SK-N-SH treated with all-trans-retinoic acid at 6 μM for 48 hours (cell line): ENCODE measurements around the gene TMEM82.
"Not testable (repeated sequence)": the region's sequence is repeated elsewhere in the genome, so short reads cannot be mapped to it uniquely, and the experiment has no call there.

Source experiments
- ATAC-seq: fragments of 200-7000 bp; cut with Tn5 transposase; 3 replicates; pipeline ENCODE4 v1.9.1; 2020; ENCODE audit warnings: mild to moderate bottlenecking, moderate library complexity
- ARNTL ChIP-seq: fragments of 450-650 bp; formaldehyde crosslinking; IDR thresholded peaks from 2 replicates; pipeline ENCODE4 v1.5.0; 2020; ENCODE audit warnings: low read depth, mild to moderate bottlenecking, moderate library complexity, borderline replicate concordance
- BACH2 ChIP-seq: fragments of 250-450 bp; sonication (Bioruptor Pico); IDR thresholded peaks from 2 replicates; pipeline ENCODE4 v1.9.0; 2021; ENCODE audit warnings: mild to moderate bottlenecking, borderline replicate concordance
- CREB5 ChIP-seq: fragments of 250-450 bp; sonication (Bioruptor Pico); IDR thresholded peaks from 2 replicates; pipeline ENCODE4 v1.5.1; 2020; ENCODE audit warnings: low read depth, mild to moderate bottlenecking, moderate library complexity
- CSDC2 ChIP-seq: fragments of 250-450 bp; sonication (Bioruptor Pico); IDR thresholded peaks from 2 replicates; pipeline ENCODE4 v1.5.0; 2020; ENCODE audit warnings: mild to moderate bottlenecking, moderate library complexity
- CSRNP3 ChIP-seq: fragments of 250-450 bp; sonication (Bioruptor Pico); IDR thresholded peaks from 2 replicates; pipeline ENCODE4 v1.5.1; 2021; ENCODE audit warnings: mild to moderate bottlenecking, moderate library complexity
- ESRRG ChIP-seq: fragments of 250-450 bp; sonication (Bioruptor Pico); IDR thresholded peaks from 2 replicates; pipeline ENCODE4 v1.6.1; 2021; ENCODE audit warnings: mild to moderate bottlenecking
- GLIS3 ChIP-seq: fragments of 250-450 bp; sonication (Bioruptor Pico); IDR thresholded peaks from 2 replicates; pipeline ENCODE4 v1.5.0; 2020; ENCODE audit warnings: mild to moderate bottlenecking, moderate library complexity
- ISL1 ChIP-seq: fragments of 250-450 bp; sonication (Bioruptor Pico); IDR thresholded peaks from 2 replicates; pipeline ENCODE4 v2.1.2; 2022; ENCODE audit warnings: mild to moderate bottlenecking, moderate library complexity
- PATZ1 ChIP-seq: fragments of 250-450 bp; sonication (Bioruptor Pico); IDR thresholded peaks from 2 replicates; pipeline ENCODE4 v1.8.0; 2020; ENCODE audit warnings: mild to moderate bottlenecking, moderate library complexity, borderline replicate concordance
- POU6F1 ChIP-seq: fragments of 250-450 bp; sonication (Bioruptor Pico); IDR thresholded peaks from 2 replicates; pipeline ENCODE4 v1.8.0; 2021; ENCODE audit warnings: low read depth, mild to moderate bottlenecking, moderate library complexity, borderline replicate concordance
- PPARA ChIP-seq: fragments of 250-450 bp; sonication (Bioruptor Pico); IDR thresholded peaks from 2 replicates; pipeline ENCODE4 v1.5.0; 2020; ENCODE audit warnings: mild to moderate bottlenecking, borderline replicate concordance
- RARB ChIP-seq: fragments of 250-450 bp; sonication (Bioruptor Pico); IDR thresholded peaks from 2 replicates; pipeline ENCODE4 v1.8.0; 2021; ENCODE audit warnings: mild to moderate bottlenecking, moderate library complexity
- SNAI2 ChIP-seq: fragments of 250-450 bp; sonication (Bioruptor Pico); IDR thresholded peaks from 2 replicates; pipeline ENCODE4 v1.5.0; 2020; ENCODE audit warnings: mild to moderate bottlenecking, moderate library complexity
- TCF4 ChIP-seq: fragments of 250-450 bp; sonication (Bioruptor Pico); IDR thresholded peaks from 2 replicates; pipeline ENCODE4 v1.8.0; 2021; ENCODE audit warnings: mild to moderate bottlenecking, moderate library complexity, borderline replicate concordance
- TOX ChIP-seq: fragments of 250-450 bp; sonication (Bioruptor Pico); IDR thresholded peaks from 2 replicates; pipeline ENCODE4 v1.8.0; 2021; ENCODE audit warnings: mild to moderate bottlenecking, moderate library complexity, borderline replicate concordance
- TSHZ2 ChIP-seq: fragments of 250-450 bp; sonication (Bioruptor Pico); IDR thresholded peaks from 2 replicates; pipeline ENCODE4 v1.5.0; 2020; ENCODE audit warnings: mild to moderate bottlenecking, moderate library complexity
- ZFP30 ChIP-seq: fragments of 450-650 bp; formaldehyde crosslinking; IDR thresholded peaks from 2 replicates; pipeline ENCODE4 v1.5.0; 2022; ENCODE audit warnings: mild to moderate bottlenecking, moderate library complexity
- ZNF8 ChIP-seq: fragments of 450-650 bp; formaldehyde crosslinking; IDR thresholded peaks from 2 replicates; pipeline ENCODE4 v1.5.0; 2020; ENCODE audit warnings: mild to moderate bottlenecking, moderate library complexity

The TMEM82 gene

GRCh38 chr1:15742339-15742801, at the start of gene TMEM82:
Gene TMEM82, plus strand, starts transcription at chr1:15742499. Its CDS starts 61 bp downstream, at chr1:15742560.
- TF ChIP-seq ZFP30 = no peak
- TF ChIP-seq PPARA = no peak
- TF ChIP-seq TSHZ2 (CRISPR knock-in tag) = no peak
- TF ChIP-seq TOX (CRISPR knock-in tag) = no peak
- TF ChIP-seq POU6F1 (CRISPR knock-in tag) = no peak
- no peak for TF ChIP-seq TCF4 (CRISPR knock-in tag)
- no peak for TF ChIP-seq ESRRG
- TF ChIP-seq BACH2 (CRISPR knock-in tag) = no peak
- no peak for TF ChIP-seq CREB5
- no peak for TF ChIP-seq CSDC2 (CRISPR knock-in tag)
- no peak for ATAC-seq

- no peak for TF ChIP-seq CREB5
- no peak for TF ChIP-seq CSDC2 (CRISPR knock-in tag)
- TF ChIP-seq SNAI2 = no peak
- TF ChIP-seq ESRRG = no peak
Observed at GRCh38 chr1:15693371-15693770, 48.9 kb upstream of the TMEM82 start.

GRCh38 chr1:15696956-15697521, 45.3 kb upstream of the TMEM82 start:
- TF ChIP-seq ZNF8 (CRISPR knock-in tag) (no peak), TSHZ2 (CRISPR knock-in tag) (no peak), PATZ1 (no peak)
- ATAC-seq = no peak

More at GRCh38 chr1:15693371-15693770, 48.9 kb upstream of the TMEM82 start:
- ATAC-seq = no peak

GRCh38 chr1:15698201-15698600, 44.1 kb upstream of the TMEM82 start:
- ATAC-seq = no peak
- TF ChIP-seq TCF4 (CRISPR knock-in tag) = no peak
- TF ChIP-seq RARB = no peak
- no peak for TF ChIP-seq ISL1 (CRISPR knock-in tag)
- no peak for TF ChIP-seq SNAI2
- TF ChIP-seq PPARA = no peak
- TF ChIP-seq TOX (CRISPR knock-in tag) = no peak
- TF ChIP-seq GLIS3 (CRISPR knock-in tag) = no peak
- no peak for TF ChIP-seq CSRNP3 (CRISPR knock-in tag)
- no peak for TF ChIP-seq ARNTL (CRISPR knock-in tag)
- no peak for TF ChIP-seq ESRRG
- TF ChIP-seq ZFP30 = no peak

- not testable (repeated sequence) for ATAC-seq
Observed at GRCh38 chr1:15699321-15699720, 43.0 kb upstream of the TMEM82 start.
